ENCODE measurements around the gene HNF4A.

- TF ChIP-seq CHD2 (IDR thresholded peaks at IDR 0.05; ENCODE audit: low read length, partially characterized antibody) (no peak), JUND (IDR thresholded peaks at IDR 0.05) (no peak), YY1 (IDR thresholded peaks at IDR 0.05; ENCODE audit: low read depth) (no peak), CTCF (IDR thresholded peaks at IDR 0.05) (no peak), USF2 (IDR thresholded peaks at IDR 0.05; ENCODE audit: borderline replicate concordance, low read depth, low read length) (no peak), TAF1 (IDR thresholded peaks at IDR 0.05; ENCODE audit: borderline replicate concordance, low read depth, low read length) (no peak), FOXM1 (IDR thresholded peaks at IDR 0.05; ENCODE audit: low read depth) (no peak), MAX (IDR thresholded peaks at IDR 0.05; ENCODE audit: low read depth) (no peak)
Measured at GRCh38 chr20:44336086-44336485, 19.4 kb upstream of the HNF4A start.
